HG03095 (cell line): Measurements from ENCODE around the gene HMGCS2.

Experiments used
- ATAC-seq: cut with Tn5 transposase; IDR thresholded peaks from one replicate; pipeline ENCODE4 v1.9.1; 2021; ENCODE audit warnings: moderate library complexity; ENCODE audit not compliant: unreplicated experiment

HMGCS2 gene

GRCh38 chr1:119764220-119764619, 4.5 kb downstream of the HMGCS2 start:
- ATAC-seq, result no peak

- ATAC-seq, result no peak
Observed at GRCh38 chr1:119762953-119763352, 5.8 kb downstream of the HMGCS2 start.

GRCh38 chr1:119762409-119762808, 6.3 kb downstream of the HMGCS2 start:
- no peak for ATAC-seq

- ATAC-seq, result no peak
Observed at GRCh38 chr1:119758584-119758983, 10.1 kb downstream of the HMGCS2 start.

GRCh38 chr1:119752592-119752991, 16.1 kb downstream of the HMGCS2 start:
- no peak for ATAC-seq

- ATAC-seq, result no peak
Observed at GRCh38 chr1:119748040-119748439, 20.7 kb downstream of the HMGCS2 start.

DNA sequence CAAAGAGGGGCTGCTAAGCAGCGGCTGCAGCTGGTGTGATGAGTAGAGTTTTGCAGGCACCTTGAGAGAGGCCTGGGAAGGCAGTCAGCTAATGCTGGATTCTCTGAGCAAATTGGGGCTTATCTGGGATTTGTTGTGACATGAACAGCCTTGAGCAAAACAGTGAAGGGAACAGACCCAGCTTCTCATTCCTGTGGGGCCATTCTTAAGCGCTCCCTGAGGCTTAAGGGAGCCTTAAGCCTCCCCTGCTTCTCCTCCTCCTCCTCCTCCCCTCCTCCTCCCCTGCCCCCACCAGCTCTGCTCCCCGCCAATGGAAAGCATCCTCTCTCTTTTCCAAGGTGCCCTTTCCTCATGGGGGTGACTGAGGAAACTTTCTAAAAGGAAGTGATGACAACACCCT, 21.3 kb downstream of the HMGCS2 start:
- ATAC-seq, result no peak

- no peak for ATAC-seq
Observed at GRCh38 chr1:119745034-119745433, 23.7 kb downstream of the HMGCS2 start.

GRCh38 chr1:119744598-119744942, 24.1 kb downstream of the HMGCS2 start:
- ATAC-seq, result no peak

GRCh38 chr1:119743776-119744597, 24.7 kb downstream of the HMGCS2 start:
- peak; percentile 63 for ATAC-seq

- ATAC-seq, result no peak
Observed at GRCh38 chr1:119743308-119743707, 25.4 kb downstream of the HMGCS2 start.

DNA sequence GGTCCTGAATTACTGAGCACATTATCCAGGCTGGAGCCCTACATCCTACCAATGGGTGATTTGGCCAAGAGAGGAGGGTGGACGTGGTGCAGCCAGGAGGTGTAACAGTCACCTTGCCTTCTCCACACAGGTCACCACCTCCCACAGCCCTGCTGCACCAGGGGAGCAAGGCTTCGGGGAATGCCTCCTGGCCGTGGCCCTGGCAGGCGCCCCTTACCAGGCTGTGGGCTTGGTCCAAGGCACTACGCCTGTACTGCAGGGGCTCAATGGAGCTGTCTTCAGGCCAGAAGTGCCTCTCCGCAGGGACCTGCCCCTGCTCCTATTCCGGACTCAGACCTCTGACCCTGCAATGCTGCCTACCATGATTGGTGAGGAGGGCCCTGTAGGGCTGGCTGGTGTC, 26.0 kb downstream of the HMGCS2 start:
- no peak for ATAC-seq

- no peak for ATAC-seq
Observed at GRCh38 chr1:119742202-119742601, 26.5 kb downstream of the HMGCS2 start.

- no peak for ATAC-seq
Observed at GRCh38 chr1:119740896-119741780, 27.6 kb downstream of the HMGCS2 start.

- no peak for ATAC-seq
Observed at GRCh38 chr1:119740261-119740660, 28.4 kb downstream of the HMGCS2 start.

GRCh38 chr1:119739150-119739549, 29.6 kb downstream of the HMGCS2 start:
- ATAC-seq, result no peak

- no peak for ATAC-seq
Observed at GRCh38 chr1:119738100-119738720, 30.5 kb downstream of the HMGCS2 start.

GRCh38 chr1:119737040-119737682, 31.5 kb downstream of the HMGCS2 start:
- no peak for ATAC-seq

DNA sequence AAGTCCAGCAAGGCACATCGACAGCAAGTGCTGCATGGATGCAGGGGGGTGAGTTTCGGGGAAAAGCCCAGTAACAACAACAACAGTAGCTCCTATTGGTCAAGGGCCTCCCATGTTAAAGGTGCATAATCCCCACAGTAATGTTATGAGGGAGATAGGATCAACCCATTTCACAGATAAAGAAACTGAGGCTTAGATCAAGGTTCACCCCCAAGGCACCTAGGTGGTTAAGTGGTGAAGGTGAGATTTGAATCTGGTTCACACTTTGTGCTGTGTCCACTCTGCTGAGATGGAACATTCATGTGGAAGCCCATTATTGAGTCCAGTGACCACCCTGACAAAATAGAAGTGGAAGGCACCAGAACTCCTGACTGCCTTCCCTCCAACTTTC, 32.1 kb downstream of the HMGCS2 start:
- ATAC-seq, result no peak

GRCh38 chr1:119735217-119735616, 33.5 kb downstream of the HMGCS2 start:
- ATAC-seq, result no peak

DNA sequence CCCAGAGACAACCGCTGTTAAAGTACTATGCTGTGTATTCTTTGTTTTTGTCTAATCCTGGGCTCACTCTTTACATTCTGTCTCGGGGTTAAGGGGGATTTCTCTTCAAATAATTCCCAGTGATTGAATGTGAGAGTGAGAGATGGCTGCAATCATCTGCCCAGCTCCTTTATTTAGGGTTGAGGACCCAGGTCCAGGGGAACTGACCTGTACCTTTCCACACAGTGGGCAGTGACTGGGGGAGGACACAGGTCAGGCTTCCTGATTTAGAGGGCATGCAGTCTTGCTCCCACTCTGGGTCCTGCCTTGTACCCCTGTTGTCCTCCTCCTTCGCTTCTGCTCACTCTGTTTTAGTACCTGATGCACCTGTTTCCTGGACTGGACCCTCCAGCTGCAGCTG, 35.0 kb downstream of the HMGCS2 start:
- ATAC-seq, result no peak
